LNCAP (cell line): Measurements from ENCODE around the gene IPO13.

Experiments
- CTCF ChIP-seq: fragments of 450-650 bp; IDR thresholded peaks from 2 replicates; pipeline ENCODE4 v1.5.1; 2017; ENCODE audit warnings: mild to moderate bottlenecking

IPO13 gene

GRCh38 chr1:43965316-43965715 lies 18.6 kb downstream of the IPO13 start:
- TF ChIP-seq CTCF, result no peak

- no peak for TF ChIP-seq CTCF
Observed at GRCh38 chr1:43968348-43968948, 21.7 kb downstream of the IPO13 start.

GRCh38 chr1:43969416-43969745 lies 22.6 kb downstream of the IPO13 start:
- no peak for TF ChIP-seq CTCF

- no peak; the same call in 1 of the 2 replicates for TF ChIP-seq CTCF
Observed at GRCh38 chr1:43969746-43970466, 23.2 kb downstream of the IPO13 start, which contains the start of gene DPH2. Gene DPH2 (plus strand): TSS chr1:43970010. CDS start chr1:43970176, 166 bp downstream.

GRCh38 chr1:43970502-43970901 lies 23.8 kb downstream of the IPO13 start:
- TF ChIP-seq CTCF, result no peak

- no peak for TF ChIP-seq CTCF
Observed at GRCh38 chr1:43970911-43971310, 24.2 kb downstream of the IPO13 start.

GRCh38 chr1:43971336-43971980 lies 24.7 kb downstream of the IPO13 start:
- TF ChIP-seq CTCF, result no peak
